ENCODE measurements around the gene LRMDA.
"Not testable (repeated sequence)": the region's sequence is repeated elsewhere in the genome, so short reads cannot be mapped to it uniquely, and the experiment has no call there.

The LRMDA gene

DNA sequence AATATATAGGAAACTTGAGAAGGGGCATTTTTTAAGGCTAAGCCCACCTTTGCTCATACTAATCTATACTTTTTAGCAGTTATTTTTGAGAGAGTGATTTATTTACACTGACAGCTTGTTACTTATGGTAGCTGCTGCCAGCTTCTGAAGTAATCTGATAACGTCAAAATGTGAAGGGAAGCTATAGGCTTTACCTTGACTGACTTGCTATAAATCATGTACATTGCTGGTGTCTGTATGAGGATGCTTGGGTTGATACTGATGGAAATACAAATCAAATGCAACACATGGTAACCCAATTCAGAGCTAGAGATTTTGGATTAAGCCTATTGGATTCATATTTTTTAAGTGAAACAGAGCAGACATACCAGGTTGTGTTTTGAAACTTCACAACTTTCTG, 299.4 kb downstream of the LRMDA start:
- no peak for DNase-seq (ENCODE audit: low spot score in 2 of 2)
- H3K27me3 ChIP-seq (ENCODE audit: low read depth), result no peaks in the 10 kb centered on the region
- H3K4me3 ChIP-seq, result no peak overlapping the region
- in situ Hi-C loops (cut with MboI; ENCODE audit: low sequenced_read_pairs), result no loop called here
- no peaks in the 10 kb centered on the region for H3K9me3 ChIP-seq
- H3K4me1 ChIP-seq, result no peaks in the 10 kb centered on the region
- H3K36me3 ChIP-seq (replicated peaks), result no peaks in the 10 kb centered on the region

DNA sequence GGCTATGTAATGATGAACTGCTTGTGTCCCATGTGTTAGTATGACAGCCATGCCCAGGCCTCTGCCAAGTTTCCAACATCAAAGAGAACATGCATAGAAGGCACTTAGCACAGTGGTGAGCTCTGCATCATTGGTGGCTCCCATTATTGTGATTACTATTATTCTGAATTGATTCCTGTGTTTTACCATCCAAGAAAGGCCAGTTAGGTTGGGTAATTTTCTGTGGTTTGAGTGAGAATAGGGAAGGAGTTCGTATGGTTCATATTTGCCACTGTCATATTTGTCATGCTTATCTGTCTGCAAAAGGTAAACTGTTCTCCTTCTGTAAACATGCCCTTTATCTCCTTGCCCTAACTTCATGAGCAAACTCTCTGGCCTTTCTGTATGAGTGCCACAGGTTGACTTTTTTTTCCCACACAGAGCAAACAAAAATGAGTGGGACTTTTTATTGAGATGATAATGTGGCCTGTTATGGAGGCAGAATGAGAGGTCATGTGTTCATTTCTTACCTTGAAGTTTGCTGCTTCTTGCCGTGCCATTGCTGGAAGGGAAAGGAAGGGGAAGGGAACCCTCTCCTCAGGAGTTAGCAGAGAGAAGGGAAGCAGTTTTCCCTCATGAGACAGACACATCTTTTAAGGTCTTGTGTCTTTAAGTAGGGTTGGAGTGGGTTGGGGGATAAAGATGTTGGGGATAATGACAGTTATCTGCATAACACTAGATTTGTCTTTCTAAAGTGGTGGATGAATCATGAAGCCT, 301.9 kb downstream of the LRMDA start:
- Histone ChIP-seq H3K27me3 (ENCODE audit: low read depth) (no peaks in the 10 kb centered on the region), H3K4me1 (no peaks in the 10 kb centered on the region), H3K36me3 (replicated peaks) (no peaks in the 10 kb centered on the region), H3K4me3 (no peak overlapping the region), H3K9me3 (no peaks in the 10 kb centered on the region)
- no peak for DNase-seq (ENCODE audit: low spot score in 2 of 2)
- in situ Hi-C loops (cut with MboI; ENCODE audit: low sequenced_read_pairs), result no loop called here

DNA sequence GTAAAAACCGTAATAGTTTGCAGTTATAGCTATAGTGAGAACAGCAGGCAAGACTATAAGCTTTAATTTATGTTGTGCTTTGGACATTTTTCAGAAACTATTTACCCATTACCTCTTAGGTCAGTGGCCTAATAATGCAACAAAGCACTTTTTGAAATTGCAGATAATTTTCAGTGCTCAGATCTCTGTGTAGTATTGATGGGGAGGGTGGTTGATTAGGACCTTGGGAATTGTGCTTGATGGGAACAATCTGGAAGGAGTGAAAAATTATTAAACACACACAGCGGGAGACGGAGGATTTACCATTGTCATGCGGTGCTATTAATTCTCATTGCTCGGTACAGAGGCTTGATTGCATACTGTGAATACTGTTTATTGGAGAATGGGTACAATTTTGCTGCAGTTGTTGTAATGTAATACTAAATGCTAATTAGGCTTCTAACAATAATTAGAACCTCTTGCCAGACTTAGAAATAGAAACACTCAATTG, 304.8 kb downstream of the LRMDA start:
- no peak overlapping the region for H3K4me3 ChIP-seq
- DNase-seq (ENCODE audit: low spot score in 2 of 2), result no peak
- no peaks in the 10 kb centered on the region for H3K4me1 ChIP-seq
- H3K9me3 ChIP-seq, result no peaks in the 10 kb centered on the region
- no peaks in the 10 kb centered on the region for H3K27me3 ChIP-seq (ENCODE audit: low read depth)
- H3K36me3 ChIP-seq (replicated peaks), result no peaks in the 10 kb centered on the region
- in situ Hi-C loops (cut with MboI; ENCODE audit: low sequenced_read_pairs), result no loop called here

DNA sequence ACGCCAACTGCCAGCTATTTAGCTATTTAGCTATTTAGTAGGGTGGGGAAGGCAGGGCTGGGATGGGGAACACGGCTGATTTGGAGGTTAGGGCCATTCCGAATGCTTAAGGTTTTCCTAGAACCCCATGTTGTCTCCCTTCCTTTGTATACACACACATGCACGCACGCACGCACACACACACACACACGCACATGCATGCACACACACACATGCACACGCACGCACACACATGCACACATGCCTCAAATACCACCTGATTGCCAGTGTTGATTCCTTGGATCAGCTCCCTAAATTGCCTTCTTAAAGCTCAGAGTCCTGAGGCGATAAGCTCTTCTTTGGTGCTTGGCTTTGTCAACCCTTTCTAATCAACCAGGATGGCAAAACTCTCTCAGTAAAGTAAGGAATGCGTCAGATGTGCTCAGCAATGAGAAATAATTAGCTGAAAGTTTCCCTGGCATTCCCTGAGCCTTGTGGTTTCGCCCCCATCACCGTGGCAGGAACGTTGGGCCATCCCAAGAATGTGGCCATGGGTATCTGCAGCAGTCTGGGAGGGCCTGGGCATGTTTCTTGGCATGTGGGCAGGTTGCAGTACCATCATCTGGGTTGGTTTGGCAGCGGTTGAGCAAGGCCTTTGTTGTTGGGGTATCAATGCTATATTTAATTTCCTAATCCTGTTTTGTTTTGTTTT, 305.6 kb downstream of the LRMDA start:
- no peak overlapping the region for H3K4me3 ChIP-seq
- no peaks in the 10 kb centered on the region for H3K4me1 ChIP-seq
- H3K36me3 ChIP-seq (replicated peaks), result no peaks in the 10 kb centered on the region
- no peaks in the 10 kb centered on the region for H3K27me3 ChIP-seq (ENCODE audit: low read depth)
- H3K9me3 ChIP-seq, result no peaks in the 10 kb centered on the region
- no peak for DNase-seq (ENCODE audit: low spot score in 2 of 2)
- in situ Hi-C loops (cut with MboI; ENCODE audit: low sequenced_read_pairs), result no loop called here

DNA sequence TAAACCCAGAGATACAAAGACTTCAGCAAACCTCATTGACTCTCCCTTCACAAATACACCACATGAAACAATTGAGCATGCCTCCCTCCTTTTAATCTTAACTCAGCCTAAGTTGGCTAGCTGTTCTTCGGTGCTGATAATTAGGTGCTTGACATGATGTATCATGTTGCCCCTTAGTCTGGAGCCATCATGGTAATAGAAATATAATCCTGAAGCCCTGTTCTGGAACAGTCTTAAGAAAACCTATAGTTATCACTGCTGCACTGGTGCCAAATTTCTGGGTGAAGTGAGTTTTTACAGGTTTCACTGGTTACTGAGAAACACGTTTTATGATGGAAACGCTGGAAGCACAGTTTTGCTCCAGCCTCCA, 306.1 kb downstream of the LRMDA start:
- Histone ChIP-seq H3K4me1 (no peaks in the 10 kb centered on the region), H3K36me3 (replicated peaks) (no peaks in the 10 kb centered on the region), H3K9me3 (no peaks in the 10 kb centered on the region), H3K27me3 (ENCODE audit: low read depth) (no peaks in the 10 kb centered on the region), H3K4me3 (no peak overlapping the region)
- DNase-seq (ENCODE audit: low spot score in 2 of 2), result no peak
- in situ Hi-C loops (cut with MboI; ENCODE audit: low sequenced_read_pairs), result no loop called here

DNA sequence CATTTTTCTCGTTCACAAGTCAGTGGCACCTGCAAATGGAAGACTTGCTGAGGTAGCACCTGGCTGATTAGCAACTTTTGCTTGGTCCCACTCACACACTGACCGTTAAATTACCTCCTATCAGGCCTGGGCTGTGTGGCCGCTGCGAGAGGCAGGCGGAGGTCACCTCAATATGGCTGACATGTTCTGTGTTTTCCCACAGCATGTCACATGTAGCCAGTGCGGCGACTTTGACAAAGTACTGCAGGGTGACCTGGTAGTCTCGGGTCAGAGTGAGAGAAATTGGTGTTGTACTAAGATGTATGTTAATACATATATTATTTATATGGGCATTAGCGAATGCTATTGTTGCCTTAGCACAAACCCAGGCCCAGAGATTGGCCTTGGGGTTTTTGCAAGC, 307.5 kb downstream of the LRMDA start:
- Histone ChIP-seq H3K4me1 (no peaks in the 10 kb centered on the region), H3K9me3 (no peaks in the 10 kb centered on the region), H3K27me3 (ENCODE audit: low read depth) (no peaks in the 10 kb centered on the region), H3K36me3 (replicated peaks) (no peaks in the 10 kb centered on the region), H3K4me3 (no peak overlapping the region)
- in situ Hi-C loops (cut with MboI; ENCODE audit: low sequenced_read_pairs), result no loop called here
- no peak for DNase-seq (ENCODE audit: low spot score in 2 of 2)

DNA sequence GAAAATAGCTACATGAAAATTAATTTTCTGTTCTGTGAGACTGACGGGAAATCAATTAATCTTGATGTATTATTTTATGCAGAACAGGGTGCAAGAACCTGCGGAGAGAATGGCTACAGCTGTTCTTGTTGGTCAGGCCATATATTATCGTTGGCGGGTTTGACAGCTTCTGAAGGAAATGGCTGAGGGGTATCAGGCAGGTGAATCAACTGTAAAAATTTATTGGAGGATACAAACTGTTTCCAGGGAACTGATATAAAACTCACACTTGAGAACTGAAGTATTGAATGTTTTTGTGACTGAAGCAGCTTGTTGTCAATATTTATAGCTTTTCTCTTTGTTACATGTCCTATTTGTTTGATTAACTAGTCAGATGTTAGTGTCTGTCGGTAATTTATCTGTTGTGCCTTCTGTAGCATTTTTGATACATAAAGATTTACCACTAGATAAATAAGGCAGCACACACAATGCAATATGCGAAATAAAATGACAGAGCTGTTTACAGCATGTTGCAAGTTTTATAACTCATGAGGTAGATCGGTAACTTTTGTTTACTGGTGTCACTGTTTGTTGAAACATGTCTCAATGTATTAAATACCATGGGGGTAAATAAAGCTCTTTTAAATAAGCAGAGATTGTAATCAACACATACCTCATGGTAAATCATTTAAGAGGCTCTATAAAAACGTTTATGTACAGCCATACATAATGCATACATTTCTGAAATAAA, 308.2 kb downstream of the LRMDA start:
- Histone ChIP-seq H3K36me3 (replicated peaks) (no peaks in the 10 kb centered on the region), H3K27me3 (ENCODE audit: low read depth) (no peaks in the 10 kb centered on the region), H3K4me3 (no peak overlapping the region), H3K4me1 (no peaks in the 10 kb centered on the region), H3K9me3 (no peaks in the 10 kb centered on the region)
- DNase-seq (ENCODE audit: low spot score in 2 of 2), result no peak
- in situ Hi-C loops (cut with MboI; ENCODE audit: low sequenced_read_pairs), result no loop called here

DNA sequence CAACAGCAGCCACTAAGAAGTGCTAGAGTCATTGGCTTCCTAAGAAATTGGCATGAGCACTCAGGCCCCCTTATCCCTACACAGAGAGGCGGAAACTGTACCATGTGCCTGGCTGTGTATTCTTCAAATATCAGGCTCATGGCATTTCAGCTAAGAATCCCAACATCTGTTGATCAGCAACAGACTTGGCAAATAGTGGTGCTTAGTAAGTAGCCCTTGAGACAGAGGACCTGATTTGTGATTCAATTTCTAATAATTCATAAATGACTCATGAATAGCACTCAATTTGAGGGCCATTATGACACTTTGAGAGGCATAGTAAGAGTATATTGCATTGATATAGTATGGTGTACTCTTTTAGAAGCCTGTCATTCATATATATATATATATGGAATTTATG, 309.1 kb downstream of the LRMDA start:
- no peak for DNase-seq (ENCODE audit: low spot score in 2 of 2)
- in situ Hi-C loops (cut with MboI; ENCODE audit: low sequenced_read_pairs), result no loop called here

DNA sequence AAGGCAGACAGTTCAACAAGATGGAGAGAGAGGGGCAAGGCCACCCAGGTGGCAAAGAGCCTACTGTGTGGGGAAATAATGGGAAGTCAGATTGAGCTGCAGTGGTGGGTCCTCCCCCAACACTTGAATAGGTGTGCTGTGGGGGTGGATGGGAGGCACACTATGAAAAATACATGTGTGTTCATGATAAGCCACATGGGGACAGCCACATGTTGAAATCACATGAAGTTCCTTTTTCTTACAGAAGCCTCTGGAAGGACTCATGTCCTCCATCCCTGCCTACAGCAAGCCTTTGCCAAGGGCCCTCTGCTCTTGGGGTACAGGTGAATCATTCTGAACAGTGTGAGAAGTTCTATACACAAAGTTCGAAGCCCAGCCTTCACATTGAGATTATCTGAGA, 310.9 kb downstream of the LRMDA start:
- Histone ChIP-seq H3K36me3 (replicated peaks) (no peaks in the 10 kb centered on the region), H3K4me3 (no peak overlapping the region), H3K4me1 (no peaks in the 10 kb centered on the region), H3K9me3 (no peaks in the 10 kb centered on the region), H3K27me3 (ENCODE audit: low read depth) (no peaks in the 10 kb centered on the region)
- in situ Hi-C loops (cut with MboI; ENCODE audit: low sequenced_read_pairs), result no loop called here
- no peak for DNase-seq (ENCODE audit: low spot score in 2 of 2)

More for the DNA sequence above, 309.1 kb downstream of the LRMDA start:
- Histone ChIP-seq H3K4me1 (no peaks in the 10 kb centered on the region), H3K9me3 (no peaks in the 10 kb centered on the region), H3K36me3 (replicated peaks) (no peaks in the 10 kb centered on the region), H3K27me3 (ENCODE audit: low read depth) (no peaks in the 10 kb centered on the region), H3K4me3 (no peak overlapping the region)

DNA sequence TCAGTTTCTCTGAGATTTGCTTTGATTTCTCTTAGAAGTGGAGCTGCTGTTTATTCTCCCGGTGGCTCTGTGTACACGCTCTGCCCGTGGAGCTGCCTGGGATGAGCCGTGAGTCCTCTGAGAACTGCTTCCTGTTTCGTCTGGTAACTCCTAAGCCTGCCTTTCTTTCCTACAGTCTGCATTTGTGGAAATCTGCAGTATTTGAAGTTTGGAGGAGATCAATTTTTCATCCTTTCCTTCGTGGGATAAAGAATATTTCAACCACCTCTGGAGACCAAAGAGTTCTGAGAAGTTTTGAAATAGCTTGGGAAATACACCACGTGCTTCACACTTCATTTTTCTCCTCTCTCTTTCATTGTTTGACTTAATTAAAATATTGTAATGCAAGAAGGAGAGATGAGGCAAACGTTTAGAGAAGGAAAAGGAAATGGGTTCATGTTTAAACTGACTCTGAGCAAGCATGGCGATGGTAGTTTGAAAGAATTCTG, 311.9 kb downstream of the LRMDA start:
- H3K9me3 ChIP-seq, result no peaks in the 10 kb centered on the region
- no peaks in the 10 kb centered on the region for H3K4me1 ChIP-seq
- H3K27me3 ChIP-seq (ENCODE audit: low read depth), result no peaks in the 10 kb centered on the region
- H3K36me3 ChIP-seq (replicated peaks), result no peaks in the 10 kb centered on the region
- in situ Hi-C loops (cut with MboI; ENCODE audit: low sequenced_read_pairs), result no loop called here
- no peak for DNase-seq (ENCODE audit: low spot score in 2 of 2)
- no peak overlapping the region for H3K4me3 ChIP-seq

DNA sequence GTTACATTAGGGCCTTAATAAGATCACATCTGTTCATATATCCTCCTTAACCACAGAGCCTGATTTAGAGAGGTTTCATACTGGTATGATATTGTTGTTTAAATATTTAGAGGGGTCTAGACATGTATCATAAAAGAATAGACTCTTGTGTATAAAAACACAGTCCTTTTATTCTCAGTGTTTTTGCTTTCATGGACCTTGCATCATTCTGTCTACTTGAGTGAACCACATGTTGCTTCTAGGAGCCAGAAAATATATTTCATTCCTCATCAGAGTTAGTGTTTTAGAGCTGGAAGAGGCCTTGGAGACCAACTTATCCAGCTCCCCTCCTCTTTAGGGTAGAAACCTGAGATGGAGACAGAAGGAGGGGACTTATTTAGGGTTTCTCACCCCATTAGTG, 312.8 kb downstream of the LRMDA start:
- DNase-seq (ENCODE audit: low spot score in 2 of 2), result no peak
- Histone ChIP-seq H3K4me1 (no peaks in the 10 kb centered on the region), H3K4me3 (no peak overlapping the region), H3K9me3 (no peaks in the 10 kb centered on the region), H3K27me3 (ENCODE audit: low read depth) (no peaks in the 10 kb centered on the region), H3K36me3 (replicated peaks) (no peaks in the 10 kb centered on the region)
- in situ Hi-C loops (cut with MboI; ENCODE audit: low sequenced_read_pairs), result no loop called here

DNA sequence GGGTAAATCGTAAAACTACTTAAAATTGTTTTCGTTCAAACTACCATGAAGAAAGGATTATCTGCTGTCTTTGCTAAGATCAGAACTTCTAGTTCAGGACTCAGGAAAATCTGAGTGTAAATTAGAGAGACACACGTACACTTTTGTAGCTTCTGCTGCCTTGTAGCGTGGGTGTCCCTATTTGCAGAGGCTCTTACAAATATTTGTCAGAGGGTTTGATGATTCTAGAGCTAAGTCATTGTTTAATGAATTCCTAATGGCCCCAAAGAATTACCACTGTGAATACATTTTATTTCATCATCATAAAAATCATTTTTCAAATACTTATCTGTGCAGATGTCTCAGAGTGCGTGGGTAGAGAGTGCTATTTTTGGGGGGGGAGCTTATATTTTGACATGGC, 314.9 kb downstream of the LRMDA start:
- H3K36me3 ChIP-seq (replicated peaks), result no peaks in the 10 kb centered on the region
- H3K4me1 ChIP-seq, result no peaks in the 10 kb centered on the region
- no peak for DNase-seq (ENCODE audit: low spot score in 2 of 2)
- no peaks in the 10 kb centered on the region for H3K9me3 ChIP-seq
- no peaks in the 10 kb centered on the region for H3K27me3 ChIP-seq (ENCODE audit: low read depth)
- H3K4me3 ChIP-seq, result no peak overlapping the region
- in situ Hi-C loops (cut with MboI; ENCODE audit: low sequenced_read_pairs), result no loop called here

DNA sequence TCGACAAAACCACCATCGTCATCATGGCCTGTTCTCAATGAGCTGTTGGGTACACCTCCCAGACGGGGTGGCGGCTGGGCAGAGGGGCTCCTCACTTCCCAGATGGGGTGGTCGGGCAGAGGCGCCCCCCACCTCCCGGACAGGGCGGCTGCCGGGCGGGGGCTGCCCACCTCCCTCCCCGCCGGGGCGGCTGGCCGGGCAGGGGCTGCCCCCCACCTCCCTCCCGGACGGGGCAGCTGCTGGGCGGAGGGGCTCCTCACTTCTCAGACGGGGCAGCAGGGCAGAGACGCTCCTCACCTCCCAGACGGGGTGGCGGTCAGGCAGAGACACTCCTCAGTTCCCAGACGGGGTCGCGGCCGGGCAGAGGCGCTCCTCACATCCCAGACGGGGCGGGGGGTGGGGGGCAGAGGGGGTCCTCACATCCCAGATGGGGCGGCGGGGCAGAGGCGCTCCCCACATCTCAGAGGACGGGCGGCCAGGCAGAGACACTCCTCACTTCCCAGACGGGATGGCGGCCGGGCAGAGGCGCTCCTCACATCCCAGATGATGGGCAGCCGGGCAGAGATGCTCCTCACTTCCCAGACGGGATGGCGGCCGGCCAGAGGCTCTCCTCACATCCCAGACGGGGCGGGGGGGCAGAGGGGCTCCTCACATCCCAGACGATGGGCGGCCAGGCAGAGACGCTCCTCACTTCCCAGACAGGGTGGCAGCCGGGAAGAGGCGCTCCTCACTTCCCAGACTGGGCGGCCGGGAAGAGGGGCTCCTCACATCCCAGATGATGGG, 318.9 kb downstream of the LRMDA start:
- DNase-seq (ENCODE audit: low spot score in 2 of 2); H3K4me3 ChIP-seq; H3K27me3 ChIP-seq (ENCODE audit: low read depth); H3K4me1 ChIP-seq; H3K9me3 ChIP-seq; H3K36me3 ChIP-seq (replicated peaks); in situ Hi-C loops (cut with MboI; ENCODE audit: low sequenced_read_pairs): not testable (repeated sequence)

All from HAP-1 (cell line).